A549 (cell line): ENCODE measurements around the gene CNTN5.

ENCODE experiments used
- POLR2AphosphoS2 ChIP-seq: conservative IDR thresholded peaks from 2 replicates; pipeline ENCODE4 v1.6.1; 2012; ENCODE audit warnings: low read length, improper control_type of control experiment, inconsistent platforms
- TF ChIP-seq, protein P1 (sequence below): fragments of >200 bp; sonication (Bioruptor Twin); formaldehyde crosslinking; IDR thresholded peaks from 3 replicates; pipeline ENCODE4 v1.5.1; 2016

GRCh38 chr11:100009728-100010127 is 989.0 kb downstream of the CNTN5 start:
- no peak for TF ChIP-seq POLR2AphosphoS2
- TF ChIP-seq, protein P1, sequence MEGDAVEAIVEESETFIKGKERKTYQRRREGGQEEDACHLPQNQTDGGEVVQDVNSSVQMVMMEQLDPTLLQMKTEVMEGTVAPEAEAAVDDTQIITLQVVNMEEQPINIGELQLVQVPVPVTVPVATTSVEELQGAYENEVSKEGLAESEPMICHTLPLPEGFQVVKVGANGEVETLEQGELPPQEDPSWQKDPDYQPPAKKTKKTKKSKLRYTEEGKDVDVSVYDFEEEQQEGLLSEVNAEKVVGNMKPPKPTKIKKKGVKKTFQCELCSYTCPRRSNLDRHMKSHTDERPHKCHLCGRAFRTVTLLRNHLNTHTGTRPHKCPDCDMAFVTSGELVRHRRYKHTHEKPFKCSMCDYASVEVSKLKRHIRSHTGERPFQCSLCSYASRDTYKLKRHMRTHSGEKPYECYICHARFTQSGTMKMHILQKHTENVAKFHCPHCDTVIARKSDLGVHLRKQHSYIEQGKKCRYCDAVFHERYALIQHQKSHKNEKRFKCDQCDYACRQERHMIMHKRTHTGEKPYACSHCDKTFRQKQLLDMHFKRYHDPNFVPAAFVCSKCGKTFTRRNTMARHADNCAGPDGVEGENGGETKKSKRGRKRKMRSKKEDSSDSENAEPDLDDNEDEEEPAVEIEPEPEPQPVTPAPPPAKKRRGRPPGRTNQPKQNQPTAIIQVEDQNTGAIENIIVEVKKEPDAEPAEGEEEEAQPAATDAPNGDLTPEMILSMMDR = no peak
